ENCODE measurements around the gene INMT.

- TF ChIP-seq RAD21 (IDR thresholded peaks at IDR 0.05; ENCODE audit: low read length), result no peak
- TF ChIP-seq RCOR1 (IDR thresholded peaks at IDR 0.05; ENCODE audit: low read length), result no peak
- TF ChIP-seq CTCF (IDR thresholded peaks at IDR 0.05), result no peak
- TF ChIP-seq GABPA (IDR thresholded peaks at IDR 0.05; ENCODE audit: low read depth), result no peak
- TF ChIP-seq EP300 (IDR thresholded peaks at IDR 0.05; ENCODE audit: borderline replicate concordance in 1 of 2, low read depth in 1 of 2, low read length in 1 of 2), result no peak
- TF ChIP-seq JUND (IDR thresholded peaks at IDR 0.05), result no peak
- no peak for TF ChIP-seq POLR2AphosphoS5 (IDR thresholded peaks at IDR 0.05; ENCODE audit: low read depth, low read length)
- no peak for TF ChIP-seq CHD2 (IDR thresholded peaks at IDR 0.05; ENCODE audit: low read length, partially characterized antibody)
- no peak for TF ChIP-seq RFX5 (IDR thresholded peaks at IDR 0.05; ENCODE audit: low read length)
- TF ChIP-seq FOXM1 (IDR thresholded peaks at IDR 0.05; ENCODE audit: low read depth), result no peak
- TF ChIP-seq USF1 (IDR thresholded peaks at IDR 0.05; ENCODE audit: borderline replicate concordance, low read depth), result no peak
- TF ChIP-seq IRF3 (IDR thresholded peaks at IDR 0.05; ENCODE audit: low read depth, low read length), result no peak
Measured at GRCh38 chr7:30788640-30789333, 36.9 kb downstream of the INMT start.

All from SK-N-SH (cell line).